ENCODE measurements around the gene ABHD16A. TPM values are rescaled to one million over a fixed set of nuclear protein-coding genes. Genes with fewer than 3 reads are reported as not detected.

The ABHD16A gene
- total and polyA plus RNA-seq, 2 of the 13 experiments (the other 11 are each of a cell fraction or from before 2014, with no cell fraction given) = 43.5 to 45.4 TPM

GRCh38 chr6:31737315-31737990 is 34.3 kb upstream of the ABHD16A start (continued):
- peak; percentile 16; the same call in 1 of the 2 replicates for TF ChIP-seq RNF219 (CRISPR knock-in tag; IDR thresholded peaks at IDR 0.05)
- TF ChIP-seq ZNF496 (CRISPR knock-in tag; IDR thresholded peaks at IDR 0.05; ENCODE audit: insufficient replicate concordance) = no peak
- TF ChIP-seq GATAD2A (CRISPR knock-in tag; IDR thresholded peaks at IDR 0.05) = peak; percentile 77
- TF ChIP-seq MTERF4 (CRISPR knock-in tag; IDR thresholded peaks at IDR 0.05) = no peak
- TF ChIP-seq FLYWCH1 (CRISPR knock-in tag; IDR thresholded peaks at IDR 0.05) = no peak
- no peak for TF ChIP-seq ARNTL (CRISPR knock-in tag; IDR thresholded peaks at IDR 0.05)
- TF ChIP-seq KDM5B (CRISPR knock-in tag; IDR thresholded peaks at IDR 0.05; ENCODE audit: borderline replicate concordance) = no peak; the same call in 1 of the 2 replicates
- no peak for TF ChIP-seq ZNF18 (CRISPR knock-in tag; IDR thresholded peaks at IDR 0.05; ENCODE audit: insufficient replicate concordance)
- TF ChIP-seq ZNF713 (CRISPR knock-in tag; IDR thresholded peaks at IDR 0.05) = no peak
- TF ChIP-seq ZSCAN9 (CRISPR knock-in tag; IDR thresholded peaks at IDR 0.05; ENCODE audit: borderline replicate concordance) = peak; percentile 29; the same call in 1 of the 2 replicates
- no peak for TF ChIP-seq CEBPB (IDR thresholded peaks at IDR 0.05; ENCODE audit: borderline replicate concordance, low read depth, low read length)
- peak; percentile 61; the same call in 1 of the 2 replicates for TF ChIP-seq NFKBIZ (CRISPR knock-in tag; IDR thresholded peaks at IDR 0.05)
- no peak for TF ChIP-seq ZXDC (CRISPR knock-in tag; IDR thresholded peaks at IDR 0.05)
- no peak; the same call in 1 of the 2 replicates for TF ChIP-seq ESRRA (CRISPR knock-in tag; IDR thresholded peaks at IDR 0.05; ENCODE audit: low read depth)
- peak; percentile 88 for TF ChIP-seq BCL6 (CRISPR knock-in tag; IDR thresholded peaks at IDR 0.05)
- no peak for TF ChIP-seq ZSCAN21 (CRISPR knock-in tag; IDR thresholded peaks at IDR 0.05; ENCODE audit: borderline replicate concordance)
- no peak for TF ChIP-seq ZZZ3 (CRISPR knock-in tag; IDR thresholded peaks at IDR 0.05; ENCODE audit: borderline replicate concordance)
- peak; percentile 85; the same call in 1 of the 2 replicates for TF ChIP-seq U2AF2 (IDR thresholded peaks at IDR 0.05; ENCODE audit: low read depth, low read length)
- no peak for TF ChIP-seq BCL3 (CRISPR knock-in tag; IDR thresholded peaks at IDR 0.05)
- no peak for TF ChIP-seq ZNF883 (CRISPR knock-in tag; IDR thresholded peaks at IDR 0.05; ENCODE audit: not compliant biosample characterization)
